Fibroblast of mammary gland (primary cell): ENCODE data around the gene SEC24C.
"Not testable (repeated sequence)": the region's sequence is repeated elsewhere in the genome, so short reads cannot be mapped to it uniquely, and the experiment has no call there.

Source experiments
- DNase-seq: peaks from one replicate; pipeline ENCODE4 v3.0.0-alpha.2; 2010; ENCODE audit warnings: low read depth
- H3K4me3 ChIP-seq: 2 replicates; pipeline ENCODE4 v1.5.1; 2011; ENCODE audit warnings: low read depth, mild to moderate bottlenecking, low read length, moderate library complexity; ENCODE audit not compliant: control insufficient read depth
- TF ChIP-seq, protein P1 (sequence below): conservative IDR thresholded peaks from 2 replicates; pipeline ENCODE4 v1.5.1; 2011; ENCODE audit warnings: low read depth, low read length, inconsistent platforms; ENCODE audit not compliant: control insufficient read depth, insufficient read depth

The SEC24C gene

DNA sequence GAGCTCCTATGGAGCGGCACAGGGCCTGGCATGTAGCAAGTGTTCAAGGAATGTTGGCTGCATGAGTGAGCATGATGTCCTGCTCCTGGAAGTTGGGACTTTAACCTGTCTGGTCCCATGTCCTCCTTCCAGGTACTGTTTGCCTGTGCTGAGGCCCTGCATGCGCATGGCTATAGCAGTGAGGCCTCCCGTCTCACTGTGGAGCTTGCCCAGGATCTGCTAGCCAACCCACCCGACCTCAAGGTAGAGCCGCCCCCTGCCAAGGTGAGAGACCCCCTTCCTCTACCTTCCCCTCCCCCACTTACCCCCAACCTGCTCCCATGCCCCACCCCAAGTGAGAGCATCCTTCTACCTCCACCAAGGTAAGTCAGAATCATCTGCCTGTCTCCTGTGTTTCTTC, 49.3 kb downstream of the SEC24C start:
- no peak for DNase-seq
- no peak overlapping the region for H3K4me3 ChIP-seq
- TF ChIP-seq, protein P1, sequence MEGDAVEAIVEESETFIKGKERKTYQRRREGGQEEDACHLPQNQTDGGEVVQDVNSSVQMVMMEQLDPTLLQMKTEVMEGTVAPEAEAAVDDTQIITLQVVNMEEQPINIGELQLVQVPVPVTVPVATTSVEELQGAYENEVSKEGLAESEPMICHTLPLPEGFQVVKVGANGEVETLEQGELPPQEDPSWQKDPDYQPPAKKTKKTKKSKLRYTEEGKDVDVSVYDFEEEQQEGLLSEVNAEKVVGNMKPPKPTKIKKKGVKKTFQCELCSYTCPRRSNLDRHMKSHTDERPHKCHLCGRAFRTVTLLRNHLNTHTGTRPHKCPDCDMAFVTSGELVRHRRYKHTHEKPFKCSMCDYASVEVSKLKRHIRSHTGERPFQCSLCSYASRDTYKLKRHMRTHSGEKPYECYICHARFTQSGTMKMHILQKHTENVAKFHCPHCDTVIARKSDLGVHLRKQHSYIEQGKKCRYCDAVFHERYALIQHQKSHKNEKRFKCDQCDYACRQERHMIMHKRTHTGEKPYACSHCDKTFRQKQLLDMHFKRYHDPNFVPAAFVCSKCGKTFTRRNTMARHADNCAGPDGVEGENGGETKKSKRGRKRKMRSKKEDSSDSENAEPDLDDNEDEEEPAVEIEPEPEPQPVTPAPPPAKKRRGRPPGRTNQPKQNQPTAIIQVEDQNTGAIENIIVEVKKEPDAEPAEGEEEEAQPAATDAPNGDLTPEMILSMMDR: no peak

DNA sequence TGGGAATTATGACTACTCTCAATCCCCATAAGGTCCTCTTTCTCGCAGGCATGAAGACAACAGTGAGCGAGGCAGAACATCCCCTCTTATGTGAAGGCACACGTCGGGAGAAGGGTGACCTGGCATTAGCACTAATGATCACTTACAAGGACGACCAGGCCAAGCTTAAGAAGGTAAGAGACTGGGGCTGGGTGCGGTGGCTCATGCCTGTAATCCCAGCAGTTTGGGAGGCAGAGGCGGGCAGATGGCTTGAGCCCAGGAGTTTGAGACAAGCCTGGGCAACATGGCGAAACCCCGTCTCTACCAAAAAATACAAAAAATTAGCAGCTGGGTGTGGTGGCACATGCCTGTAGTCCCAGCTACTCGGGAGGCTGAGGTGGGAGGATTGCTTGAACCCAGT, 51.3 kb downstream of the SEC24C start:
- not testable (repeated sequence) for DNase-seq

GRCh38 chr10:73796035-73796434, 51.9 kb downstream of the SEC24C start:
- DNase-seq, H3K4me3 ChIP-seq: not testable (repeated sequence)

More for the DNA sequence above, 51.3 kb downstream of the SEC24C start:
- H3K4me3 ChIP-seq: not testable (repeated sequence)

GRCh38 chr10:73796766-73797165, 52.6 kb downstream of the SEC24C start:
- DNase-seq: no peak
- TF ChIP-seq, protein P1: no peak
- no peak overlapping the region for H3K4me3 ChIP-seq

GRCh38 chr10:73797324-73798025, 53.3 kb downstream of the SEC24C start:
- DNase-seq: no peak
- H3K4me3 ChIP-seq: no peak overlapping the region
- TF ChIP-seq, protein P1: no peak

DNA sequence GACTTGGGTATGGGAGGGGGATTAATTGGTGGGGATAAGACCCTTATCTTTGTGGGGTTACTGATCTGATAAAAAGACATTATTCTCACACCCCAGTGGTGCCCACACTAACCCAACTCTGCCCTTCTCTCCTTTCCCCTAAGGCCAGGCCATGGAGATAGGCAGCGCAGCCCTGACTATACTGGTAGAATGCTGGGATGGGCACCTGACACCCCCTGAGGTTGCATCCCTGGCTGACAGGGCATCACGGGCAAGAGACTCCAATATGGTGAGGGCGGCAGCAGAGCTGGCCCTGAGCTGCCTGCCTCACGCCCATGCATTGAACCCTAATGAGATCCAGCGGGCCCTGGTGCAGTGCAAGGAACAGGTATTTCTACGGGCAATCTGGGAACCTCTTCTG, 53.9 kb downstream of the SEC24C start:
- no peak overlapping the region for H3K4me3 ChIP-seq
- TF ChIP-seq, protein P1: no peak
- DNase-seq: no peak

DNA sequence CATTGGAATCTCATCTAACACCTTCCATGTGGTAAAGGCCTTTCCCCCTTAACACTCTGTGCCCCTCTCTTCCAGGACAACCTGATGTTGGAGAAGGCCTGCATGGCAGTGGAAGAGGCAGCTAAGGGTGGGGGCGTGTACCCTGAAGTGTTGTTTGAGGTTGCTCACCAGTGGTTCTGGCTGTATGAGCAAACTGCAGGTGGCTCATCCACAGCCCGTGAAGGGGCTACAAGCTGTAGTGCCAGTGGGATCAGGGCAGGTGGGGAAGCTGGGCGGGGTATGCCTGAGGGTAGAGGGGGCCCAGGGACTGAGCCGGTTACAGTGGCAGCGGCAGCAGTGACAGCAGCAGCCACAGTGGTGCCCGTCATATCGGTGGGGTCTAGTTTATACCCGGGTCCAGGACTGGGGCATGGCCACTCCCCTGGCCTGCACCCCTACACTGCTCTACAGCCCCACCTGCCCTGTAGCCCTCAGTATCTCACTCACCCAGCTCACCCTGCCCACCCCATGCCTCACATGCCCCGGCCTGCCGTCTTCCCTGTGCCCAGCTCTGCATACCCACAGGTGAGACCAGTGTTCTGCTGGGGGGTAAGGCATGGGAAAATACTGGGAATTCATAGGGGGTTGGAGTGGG, 54.9 kb downstream of the SEC24C start:
- DNase-seq: no peak
- H3K4me3 ChIP-seq: no peak overlapping the region
- TF ChIP-seq, protein P1: no peak
